Astrocyte (in vitro differentiated cells and primary cell): ENCODE measurements around the gene FHIP2A.

Experiments used
- CTCF ChIP-seq: IDR thresholded peaks from 2 replicates; pipeline ENCODE4 v1.5.1; 2011; ENCODE audit warnings: low read depth, mild to moderate bottlenecking, inconsistent platforms, low read length, moderate library complexity; ENCODE audit not compliant: insufficient read depth
- EZH2 ChIP-seq: IDR thresholded peaks from 2 replicates; pipeline ENCODE4 v1.6.1; 2012; ENCODE audit warnings: mild to moderate bottlenecking, low read length, inconsistent platforms; ENCODE audit not compliant: insufficient read depth

GRCh38 chr10:114867365-114867764 is 45.8 kb downstream of the FHIP2A start:
- TF ChIP-seq CTCF (no peak), EZH2 (no peak)
